Measurements from ENCODE around the gene CMTM7. TPM values are rescaled to one million over a fixed set of nuclear protein-coding genes. Genes with fewer than 3 reads are reported as not detected.

Gene CMTM7
- total and polyA plus RNA-seq, 2 of the 8 experiments (the other 6 are each of a cell fraction or from before 2014, with no cell fraction given): 33.3 to 65.8 TPM

GRCh38 chr3:32405711-32406323, 14.2 kb downstream of the CMTM7 start (continued):
- no peak for TF ChIP-seq CHD7 (IDR thresholded peaks at IDR 0.05; ENCODE audit: insufficient replicate concordance, low read length)
- no peak for TF ChIP-seq ASH2L (IDR thresholded peaks at IDR 0.05; ENCODE audit: low read length)
- no peak for TF ChIP-seq SIX5 (IDR thresholded peaks at IDR 0.05; ENCODE audit: low read depth, low read length)
- TF ChIP-seq ATF2 (IDR thresholded peaks at IDR 0.05; ENCODE audit: low read length): no peak
- TF ChIP-seq SP4 (IDR thresholded peaks at IDR 0.05; ENCODE audit: low read length): no peak
- TF ChIP-seq MAX (IDR thresholded peaks at IDR 0.05): no peak
- TF ChIP-seq HDAC2 (IDR thresholded peaks at IDR 0.05; ENCODE audit: borderline replicate concordance in 1 of 2, low read depth in 2 of 2, low read length in 2 of 2): no peak
- TF ChIP-seq JUND (IDR thresholded peaks at IDR 0.05; ENCODE audit: low read length): no peak
